Activated B cell treated with CpG ODN at 0.5 μM for 24 hours (primary cell): ENCODE measurements around the gene GALNT10. TPM values are rescaled to one million over a fixed set of nuclear protein-coding genes. Genes with fewer than 3 reads are reported as not detected.

Experiments used
- ATAC-seq: fragments of 200-7000 bp; cut with Tn5 transposase; one replicate; pipeline ENCODE4 v1.10.0; 2021; ENCODE audit warnings: low read depth, mild to moderate bottlenecking, moderate library complexity
- CTCF ChIA-PET: fragments of 350-600 bp; sonication (Branson Sonifier 250); formaldehyde crosslinking; loops from one replicate; lab custom pipeline; 2021; ENCODE audit warnings: antibody characterized with exemption; lab: Charles Lee
- POLR2A ChIA-PET: fragments of 350-600 bp; sonication (Branson Sonifier 250); formaldehyde crosslinking; loops from one replicate; lab custom pipeline; 2021; ENCODE audit warnings: antibody characterized with exemption; lab: Charles Lee
- DNase-seq: peaks from one replicate; pipeline ENCODE4 v3.0.0; 2022
- H3K27ac Mint-ChIP-seq: one replicate; pipeline ENCODE4 v1.8.0; 2020; ENCODE audit warnings: mixed read lengths
- H3K27me3 Mint-ChIP-seq: one replicate; pipeline ENCODE4 v1.8.0; 2021; ENCODE audit warnings: mixed read lengths
- H3K36me3 Mint-ChIP-seq: one replicate; pipeline ENCODE4 v1.8.0; 2021; ENCODE audit warnings: low read depth, mixed read lengths
- H3K4me1 Mint-ChIP-seq: one replicate; pipeline ENCODE4 v1.8.0; 2021; ENCODE audit warnings: mixed read lengths
- H3K4me3 Mint-ChIP-seq: one replicate; pipeline ENCODE4 v1.8.0; 2020; ENCODE audit warnings: mild to moderate bottlenecking, mixed read lengths
- H3K9me3 Mint-ChIP-seq: one replicate; pipeline ENCODE4 v1.8.0; 2020; ENCODE audit warnings: mixed read lengths
- intact Hi-C: fragments of 100-400 bp; cut with micrococcal nuclease; formaldehyde crosslinking; loops from one replicate; pipeline ENCODE4 v1.15.1; 2024
- total RNA-seq: library from RNA; stranded (reverse); gene quantifications from 2 replicates; pipeline ENCODE4 v1.2.3, GENCODE V29; 2022
- TF ChIP-seq, protein P1 (sequence below): fragments of 200-600 bp; IDR thresholded peaks from one replicate; pipeline ENCODE4 v1.8.0; 2022; ENCODE audit warnings: antibody characterized with exemption, mild to moderate bottlenecking

The GALNT10 gene
- total RNA-seq, 1 donor from 2014 or later, result 41.5 TPM

DNA sequence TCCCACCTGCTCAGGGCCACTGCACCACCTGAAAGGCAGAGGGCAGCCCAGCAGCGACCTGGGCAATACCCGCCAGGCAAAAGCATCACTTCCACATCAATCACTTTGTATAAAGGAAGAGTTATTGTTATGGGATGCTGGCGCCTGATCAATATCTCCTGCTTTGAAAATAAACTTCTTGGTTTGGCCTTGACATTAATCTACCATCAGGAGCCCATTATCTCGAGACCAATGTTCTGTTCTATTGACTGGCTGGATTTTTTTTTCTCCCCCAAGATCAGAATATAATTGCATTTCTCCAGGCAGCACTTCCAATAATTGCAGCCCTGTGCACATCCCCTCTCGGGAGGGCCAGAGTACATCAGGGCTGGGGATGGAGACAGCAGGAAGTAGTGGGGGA is 210.8 kb downstream of the GALNT10 start:
- intact Hi-C loops, result no loop called here

DNA sequence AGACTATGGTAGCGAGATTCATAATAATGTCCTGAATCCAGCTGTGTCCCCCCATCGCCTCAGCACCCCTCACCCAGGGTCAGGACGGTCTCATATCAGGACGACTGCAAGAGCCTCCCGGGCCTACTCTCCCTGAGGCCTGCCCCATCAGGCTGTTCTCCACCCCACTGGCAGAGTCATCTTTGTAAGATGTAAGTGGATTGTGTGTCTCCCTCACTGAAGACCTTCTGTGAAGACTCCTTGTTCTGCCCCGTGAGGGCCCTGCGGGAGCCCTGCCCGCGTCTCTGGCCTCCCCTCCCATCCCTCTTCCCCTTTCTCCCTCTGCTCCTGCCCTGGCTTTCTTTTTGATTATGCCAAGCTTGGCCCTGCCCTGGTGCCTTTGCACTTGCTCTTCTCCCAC is 211.4 kb downstream of the GALNT10 start:
- Mint-ChIP-seq H3K36me3 (peaks cover 15% of the 10 kb centered on the region), H3K27ac (no peak overlapping the region), H3K4me3 (no peak overlapping the region), H3K27me3 (no peaks in the 10 kb centered on the region), H3K9me3 (no peaks in the 10 kb centered on the region), H3K4me1 (peaks cover 7% of the 10 kb centered on the region)
- DNase-seq (no peak), ATAC-seq (no peak)
- ChIA-PET POLR2A (no interaction called here), CTCF (interaction anchor here (8.9 kb wide), 1 partner anchor 328 kb away, joined by 169 read pairs; no protein-coding TSS in a partner anchor)
- TF ChIP-seq, protein P1, sequence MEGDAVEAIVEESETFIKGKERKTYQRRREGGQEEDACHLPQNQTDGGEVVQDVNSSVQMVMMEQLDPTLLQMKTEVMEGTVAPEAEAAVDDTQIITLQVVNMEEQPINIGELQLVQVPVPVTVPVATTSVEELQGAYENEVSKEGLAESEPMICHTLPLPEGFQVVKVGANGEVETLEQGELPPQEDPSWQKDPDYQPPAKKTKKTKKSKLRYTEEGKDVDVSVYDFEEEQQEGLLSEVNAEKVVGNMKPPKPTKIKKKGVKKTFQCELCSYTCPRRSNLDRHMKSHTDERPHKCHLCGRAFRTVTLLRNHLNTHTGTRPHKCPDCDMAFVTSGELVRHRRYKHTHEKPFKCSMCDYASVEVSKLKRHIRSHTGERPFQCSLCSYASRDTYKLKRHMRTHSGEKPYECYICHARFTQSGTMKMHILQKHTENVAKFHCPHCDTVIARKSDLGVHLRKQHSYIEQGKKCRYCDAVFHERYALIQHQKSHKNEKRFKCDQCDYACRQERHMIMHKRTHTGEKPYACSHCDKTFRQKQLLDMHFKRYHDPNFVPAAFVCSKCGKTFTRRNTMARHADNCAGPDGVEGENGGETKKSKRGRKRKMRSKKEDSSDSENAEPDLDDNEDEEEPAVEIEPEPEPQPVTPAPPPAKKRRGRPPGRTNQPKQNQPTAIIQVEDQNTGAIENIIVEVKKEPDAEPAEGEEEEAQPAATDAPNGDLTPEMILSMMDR, result no peak
- intact Hi-C loops, result loop anchor here (2.0 kb wide), 1 partner anchor 17 kb away; no protein-coding TSS in a partner anchor

More for the DNA sequence above, 210.8 kb downstream of the GALNT10 start:
- Mint-ChIP-seq H3K4me1 (peaks cover 9% of the 10 kb centered on the region), H3K27ac (no peak overlapping the region), H3K9me3 (no peaks in the 10 kb centered on the region), H3K36me3 (peaks cover 15% of the 10 kb centered on the region), H3K4me3 (no peak overlapping the region), H3K27me3 (no peaks in the 10 kb centered on the region)
- ATAC-seq, result no peak
- POLR2A ChIA-PET, result no interaction called here
- no peak for DNase-seq
- TF ChIP-seq, protein P1, result no peak
- CTCF ChIA-PET, result no interaction called here

DNA sequence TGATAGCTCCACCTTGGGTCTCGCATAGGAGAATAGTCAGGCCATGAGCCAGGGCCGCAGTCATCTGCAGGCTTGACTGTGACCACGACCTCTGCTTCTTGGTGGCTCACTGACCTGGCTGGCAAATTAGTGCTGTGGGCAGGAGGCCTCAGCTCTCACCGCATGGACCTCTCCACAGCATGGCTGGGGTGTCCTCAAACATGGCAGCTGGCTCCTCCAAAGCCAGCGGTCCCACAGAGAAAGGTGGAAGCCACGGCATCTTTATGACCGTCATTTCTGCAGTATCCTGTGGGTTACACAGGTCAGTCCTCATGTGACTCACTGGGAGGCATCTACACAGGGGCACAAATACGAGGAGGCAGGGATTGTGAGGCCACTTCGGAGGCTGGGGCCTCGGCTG is 212.1 kb downstream of the GALNT10 start:
- no peak overlapping the region for H3K27ac Mint-ChIP-seq
- CTCF ChIA-PET, result interaction anchor here (1.0 to 8.9 kb wide), 2 partner anchors 223 to 328 kb away, joined by 4 to 169 read pairs; no protein-coding TSS in a partner anchor
- DNase-seq, result no peak
- no peaks in the 10 kb centered on the region for H3K9me3 Mint-ChIP-seq
- no peak overlapping the region for H3K4me3 Mint-ChIP-seq
- H3K27me3 Mint-ChIP-seq, result no peaks in the 10 kb centered on the region
- peaks cover 7% of the 10 kb centered on the region for H3K4me1 Mint-ChIP-seq
- no peak for ATAC-seq
- TF ChIP-seq, protein P1, result no peak
- POLR2A ChIA-PET, result no interaction called here
- intact Hi-C loops, result loop anchor here (2.0 kb wide), 1 partner anchor 18 kb away; no protein-coding TSS in a partner anchor
- peaks cover 13% of the 10 kb centered on the region for H3K36me3 Mint-ChIP-seq

DNA sequence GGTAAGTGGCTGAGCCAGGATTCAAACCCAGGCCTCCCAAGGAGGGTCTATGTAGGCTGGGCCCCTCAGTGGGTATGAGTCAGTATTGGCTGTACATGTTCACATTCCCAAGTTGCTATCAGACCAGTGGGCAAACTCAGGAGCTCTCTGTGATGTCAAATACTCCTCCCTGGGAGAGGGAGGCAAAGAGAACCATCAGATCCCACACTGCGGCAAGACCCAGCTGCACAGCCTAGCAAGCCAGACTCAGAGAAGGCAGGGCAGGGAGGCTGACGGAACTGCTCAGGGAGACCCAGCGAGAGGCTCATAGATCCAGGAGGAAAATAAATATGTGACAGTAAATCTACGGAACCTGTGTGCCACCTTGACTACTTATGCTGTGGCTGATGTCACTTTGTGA is 212.7 kb downstream of the GALNT10 start:
- Mint-ChIP-seq H3K4me3 (no peak overlapping the region), H3K9me3 (no peaks in the 10 kb centered on the region), H3K4me1 (peaks cover 7% of the 10 kb centered on the region), H3K36me3 (peaks cover 15% of the 10 kb centered on the region), H3K27me3 (no peaks in the 10 kb centered on the region), H3K27ac (no peak overlapping the region)
- POLR2A ChIA-PET, result no interaction called here
- TF ChIP-seq, protein P1, result no peak
- CTCF ChIA-PET, result interaction anchor here (1.0 to 8.9 kb wide), 6 partner anchors 17 to 429 kb away, joined by 4 to 169 read pairs (median 14); partner anchors contain the start of gene GALNT10
- DNase-seq, result no peak
- intact Hi-C loops, result loop anchor here (2.0 kb wide), 1 partner anchor 18 kb away; no protein-coding TSS in a partner anchor
- ATAC-seq, result no peak

DNA sequence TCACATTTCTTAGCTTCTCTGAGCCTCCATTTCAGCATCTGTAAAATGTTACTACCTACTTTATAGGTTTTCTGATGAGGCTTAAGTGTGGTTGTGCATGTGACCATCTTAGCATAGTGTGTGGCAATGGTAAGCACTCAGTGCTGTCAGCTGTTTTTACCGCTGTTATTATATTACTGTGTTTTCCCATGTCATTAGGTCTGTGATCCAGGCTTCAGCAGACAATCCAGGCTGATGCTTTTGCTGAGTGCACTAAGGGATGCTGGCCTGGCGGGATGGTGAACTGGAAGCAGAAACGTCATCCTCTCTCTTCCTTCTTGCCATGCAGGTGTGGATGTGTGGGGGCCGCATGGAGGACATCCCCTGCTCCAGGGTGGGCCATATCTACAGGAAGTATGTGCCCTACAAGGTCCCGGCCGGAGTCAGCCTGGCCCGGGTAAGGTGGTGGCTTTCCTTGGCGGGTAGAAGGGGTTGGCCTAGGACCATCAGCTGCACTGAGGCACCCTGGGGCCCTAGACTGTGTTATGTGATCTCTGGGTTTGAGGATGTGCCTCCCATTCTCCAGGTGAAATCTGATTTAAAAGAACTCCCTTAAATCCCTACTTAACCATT is 213.3 kb downstream of the GALNT10 start:
- no peak overlapping the region for H3K4me3 Mint-ChIP-seq
- CTCF ChIA-PET, result interaction anchor here (1.0 to 8.9 kb wide), 17 partner anchors 8 to 429 kb away, joined by 3 to 169 read pairs (median 10); partner anchors contain the start of gene GALNT10

More for the DNA sequence above, 213.3 kb downstream of the GALNT10 start:
- H3K27me3 Mint-ChIP-seq, result no peaks in the 10 kb centered on the region
- TF ChIP-seq, protein P1, result no peak
- H3K27ac Mint-ChIP-seq, result no peak overlapping the region
- H3K36me3 Mint-ChIP-seq, result peaks cover 15% of the 10 kb centered on the region
- intact Hi-C loops, result loop anchor here (2.0 kb wide), 1 partner anchor 19 kb away; no protein-coding TSS in a partner anchor
- H3K4me1 Mint-ChIP-seq, result peaks cover 7% of the 10 kb centered on the region
- ATAC-seq (no peak), DNase-seq (no peak)
- H3K9me3 Mint-ChIP-seq, result no peaks in the 10 kb centered on the region
- POLR2A ChIA-PET, result interaction anchor here (2.0 to 2.4 kb wide), 2 partner anchors 214 to 331 kb away, joined by 9 to 11 read pairs; partner anchors contain the start of gene GALNT10
